ENCODE measurements around the gene CDK5. TPM values are rescaled to one million over a fixed set of nuclear protein-coding genes. Genes with fewer than 3 reads are reported as not detected.

The CDK5 gene
- polyA plus RNA-seq, 1 donor from 2014 or later = 88.3 TPM

- H3K27me3 ChIP-seq (ENCODE audit: insufficient read depth, low read depth, low read length) = no peaks in the 10 kb centered on the region
- H3K36me3 ChIP-seq (ENCODE audit: insufficient read depth, low read length) = no peaks in the 10 kb centered on the region
- peak within 1 kb of the TSS; percentile 74 for H3K4me2 ChIP-seq (ENCODE audit: low read length)
- peak within 1 kb of the TSS; percentile 85 for H3K9ac ChIP-seq (ENCODE audit: low read length)
- H4K20me1 ChIP-seq (ENCODE audit: insufficient read depth) = no peaks in the 10 kb centered on the region
- H2AFZ ChIP-seq (ENCODE audit: low read depth, low read length) = peak within 1 kb of the TSS; percentile 51
- no peaks in the 10 kb centered on the region for H3K9me2 ChIP-seq (ENCODE audit: insufficient read depth, low read length)
- H3K27ac ChIP-seq (ENCODE audit: low read length) = peak within 1 kb of the TSS; percentile 78
- no peak for TF ChIP-seq RAD21 (conservative IDR thresholded peaks at IDR 0.05)
- TF ChIP-seq TAF1 (IDR thresholded peaks at IDR 0.05; ENCODE audit: low read depth) = peak; percentile 59
- TF ChIP-seq EP300 (conservative IDR thresholded peaks at IDR 0.05; ENCODE audit: poor library complexity, severe bottlenecking) = peak; percentile 38
- TF ChIP-seq CTCF (IDR thresholded peaks at IDR 0.05; ENCODE audit: poor library complexity, severe bottlenecking) = no peak
- peak; percentile 32 for TF ChIP-seq MXI1 (conservative IDR thresholded peaks at IDR 0.05; ENCODE audit: poor library complexity, severe bottlenecking)
- peak; percentile 70 for TF ChIP-seq REST (IDR thresholded peaks at IDR 0.05; ENCODE audit: borderline replicate concordance)
- TF ChIP-seq POLR2AphosphoS5 (IDR thresholded peaks at IDR 0.05) = peak; percentile 88
- no peak for TF ChIP-seq SMC3 (conservative IDR thresholded peaks at IDR 0.05; ENCODE audit: poor library complexity)
- H3K9me3 ChIP-seq (ENCODE audit: low read length) = no peaks in the 10 kb centered on the region
- H3K4me3 ChIP-seq (ENCODE audit: low read length) = peak within 1 kb of the TSS; percentile 91
- peaks cover 13% of the 10 kb centered on the region for H3K79me2 ChIP-seq (replicated peaks; ENCODE audit: insufficient read depth, low read length)
- H3F3A ChIP-seq (ENCODE audit: insufficient read depth, low read length, poor library complexity, severe bottlenecking) = no peaks in the 10 kb centered on the region
Observed at GRCh38 chr7:151080522-151081169, 22.9 kb upstream of the CDK5 start, which contains the start of gene FASTK. Gene FASTK, minus strand, starts transcription at chr7:151080809. Its CDS starts 43 bp downstream, at chr7:151080766.

GRCh38 chr7:151080067-151080521, 22.4 kb upstream of the CDK5 start:
- Histone ChIP-seq H3K9me2 (ENCODE audit: insufficient read depth, low read length) (no peaks in the 10 kb centered on the region), H3K4me2 (ENCODE audit: low read length) (peak overlapping the region; percentile 74), H3K27ac (ENCODE audit: low read length) (peak overlapping the region; percentile 78), H3K79me2 (replicated peaks; ENCODE audit: insufficient read depth, low read length) (peaks cover 13% of the 10 kb centered on the region), H2AFZ (ENCODE audit: low read depth, low read length) (peak overlapping the region; percentile 51), H4K20me1 (ENCODE audit: insufficient read depth) (no peaks in the 10 kb centered on the region), H3K36me3 (ENCODE audit: insufficient read depth, low read length) (no peaks in the 10 kb centered on the region), H3K9me3 (ENCODE audit: low read length) (no peaks in the 10 kb centered on the region), H3F3A (ENCODE audit: insufficient read depth, low read length, poor library complexity, severe bottlenecking) (no peaks in the 10 kb centered on the region), H3K4me3 (ENCODE audit: low read length) (peak overlapping the region; percentile 91), H3K27me3 (ENCODE audit: insufficient read depth, low read depth, low read length) (no peaks in the 10 kb centered on the region), H3K9ac (ENCODE audit: low read length) (peak overlapping the region; percentile 85)
- TF ChIP-seq CTCF (IDR thresholded peaks at IDR 0.05; ENCODE audit: poor library complexity, severe bottlenecking) (peak; percentile 12), POLR2AphosphoS5 (IDR thresholded peaks at IDR 0.05) (no peak), TAF1 (IDR thresholded peaks at IDR 0.05; ENCODE audit: low read depth) (peak; percentile 59), RAD21 (conservative IDR thresholded peaks at IDR 0.05) (no peak)
